GM23248 (cell line): ENCODE results near the gene SPEG. TPM values are rescaled to one million over a fixed set of nuclear protein-coding genes. Genes with fewer than 3 reads are reported as not detected.

ENCODE experiments used
- DNase-seq: peaks from one replicate; pipeline ENCODE4 v3.0.0-alpha.2; 2015
- H2AFZ ChIP-seq: fragments of 200-600 bp; sonication (generic); 2 replicates; pipeline ENCODE4 v1.6.1; 2016; ENCODE audit warnings: antibody characterized with exemption
- H3F3A ChIP-seq: fragments of 200-600 bp; sonication (generic); 2 replicates; pipeline ENCODE4 v1.6.1; 2016; ENCODE audit warnings: mild to moderate bottlenecking, antibody characterized with exemption, mixed run types; ENCODE audit not compliant: insufficient read depth
- H3K27ac ChIP-seq: fragments of 200-600 bp; sonication (generic); 2 replicates; pipeline ENCODE4 v1.5.1; 2016; ENCODE audit warnings: mild to moderate bottlenecking
- H3K27me3 ChIP-seq: fragments of 200-600 bp; sonication (generic); replicated peaks from 2 replicates; pipeline ENCODE4 v1.6.1; 2016; ENCODE audit warnings: mild to moderate bottlenecking; ENCODE audit not compliant: insufficient read depth
- H3K36me3 ChIP-seq: fragments of 200-600 bp; sonication (generic); 2 replicates; pipeline ENCODE4 v1.6.1; 2016; ENCODE audit warnings: low read depth, mild to moderate bottlenecking
- H3K4me1 ChIP-seq: fragments of 200-600 bp; sonication (generic); 2 replicates; pipeline ENCODE4 v1.6.1; 2016; ENCODE audit warnings: mild to moderate bottlenecking; ENCODE audit not compliant: insufficient read depth
- H3K4me2 ChIP-seq: fragments of 200-600 bp; sonication (generic); one replicate; pipeline ENCODE4 v1.6.1; 2016; ENCODE audit warnings: mild to moderate bottlenecking; ENCODE audit not compliant: unreplicated experiment
- H3K4me3 ChIP-seq: fragments of 200-600 bp; sonication (generic); 2 replicates; pipeline ENCODE4 v1.5.1; 2016; ENCODE audit warnings: mild to moderate bottlenecking
- H3K79me2 ChIP-seq: fragments of 200-600 bp; sonication (generic); 2 replicates; pipeline ENCODE4 v1.6.1; 2016; ENCODE audit warnings: mild to moderate bottlenecking; ENCODE audit not compliant: insufficient read depth
- H3K9ac ChIP-seq: fragments of 200-600 bp; sonication (generic); 2 replicates; pipeline ENCODE4 v1.6.1; 2016; ENCODE audit warnings: mild to moderate bottlenecking
- H3K9me2 ChIP-seq: fragments of 200-600 bp; sonication (generic); 2 replicates; pipeline ENCODE4 v1.6.1; 2016; ENCODE audit warnings: mixed run types, mild to moderate bottlenecking, moderate library complexity; ENCODE audit not compliant: insufficient read depth
- H3K9me3 ChIP-seq: fragments of 200-600 bp; sonication (generic); one replicate; pipeline ENCODE4 v1.6.1; 2017; ENCODE audit warnings: low read depth
- H4K20me1 ChIP-seq: fragments of 200-600 bp; sonication (generic); 2 replicates; pipeline ENCODE4 v1.6.0; 2016; ENCODE audit not compliant: insufficient read depth
- EZH2 ChIP-seq: fragments of 200-600 bp; sonication (generic); IDR thresholded peaks from 2 replicates; pipeline ENCODE4 v1.6.1; 2018; ENCODE audit warnings: antibody characterized with exemption, mild to moderate bottlenecking; ENCODE audit not compliant: insufficient read depth, poor library complexity, severe bottlenecking
- EZH2phosphoT487 ChIP-seq: fragments of 200-600 bp; sonication (generic); IDR thresholded peaks from 2 replicates; pipeline ENCODE4 v1.6.1; 2018; ENCODE audit warnings: antibody characterized with exemption, moderate library complexity, mild to moderate bottlenecking, low read depth; ENCODE audit not compliant: insufficient read depth
- WGBS, 2 experiments: methylation state at CpG; one replicate each; pipeline ENCODE4 v1.1.6; 2015 to 2017; ENCODE audit warnings: low lambda C conversion rate in 2 of 2, low coverage in 1 of 2; ENCODE audit errors: missing lambda C conversion rate in 2 of 2; 5-methylcytosine and 5-hydroxymethylcytosine counted together
- in situ Hi-C: fragments of 300-500 bp; cut with MboI; formaldehyde crosslinking; loops from 2 replicates; pipeline ENCODE4 v1.15.0; 2020
- polyA plus RNA-seq: library from polyadenylated mRNA; unstranded; fragments of >200 nt; fragmentation: Nextera tagmentation; extraction: Ambion mirVana; gene quantifications from 2 replicates; pipeline ENCODE4 v1.2.1, GENCODE V29; 2016
- total RNA-seq: library from RNA; depleted of rRNA; stranded (reverse); fragments of >200 nt; shearing (Covaris generic); gene quantifications from 2 replicates; pipeline ENCODE4 v1.2.3, GENCODE V29; 2014; rRNA removed

SPEG gene
- total RNA-seq (26.5 and 32.1 TPM in 2 replicates), polyA plus RNA-seq (6.8 and 9.4 TPM in 2 replicates)

GRCh38 chr2:219434718-219435525 is at the start of gene SPEG:
SPEG (plus strand) TSS chr2:219434843; CDS start chr2:219434978, 135 bp downstream.
- Histone ChIP-seq H3K4me3 (peak within 1 kb of the TSS; percentile 19; the same call in 1 of the 2 replicates), H2AFZ (peak within 1 kb of the TSS; percentile 71), H3K4me1 (no peaks in the 10 kb centered on the region), H4K20me1 (no peaks in the 10 kb centered on the region), H3K27ac (no peak within 1 kb of the TSS), H3K9me3 (no peaks in the 10 kb centered on the region), H3K36me3 (no peaks in the 10 kb centered on the region), H3K9me2 (no peaks in the 10 kb centered on the region), H3K79me2 (no peaks in the 10 kb centered on the region), H3K9ac (peak within 1 kb of the TSS; percentile 18; the same call in 1 of the 2 replicates), H3K27me3 (no peaks in the 10 kb centered on the region), H3F3A (peaks cover 2% of the 10 kb centered on the region; the same call in 1 of the 2 replicates), H3K4me2 (peak within 1 kb of the TSS; percentile 55)
- in situ Hi-C loops, result no loop called here
- peak; percentile 44 for DNase-seq
- 19 to 23% methylated on average over 50 to 62 of the region's 77 CpGs for WGBS, 2 experiments
- TF ChIP-seq EZH2, result no peak
- TF ChIP-seq EZH2phosphoT487, result no peak

DNA sequence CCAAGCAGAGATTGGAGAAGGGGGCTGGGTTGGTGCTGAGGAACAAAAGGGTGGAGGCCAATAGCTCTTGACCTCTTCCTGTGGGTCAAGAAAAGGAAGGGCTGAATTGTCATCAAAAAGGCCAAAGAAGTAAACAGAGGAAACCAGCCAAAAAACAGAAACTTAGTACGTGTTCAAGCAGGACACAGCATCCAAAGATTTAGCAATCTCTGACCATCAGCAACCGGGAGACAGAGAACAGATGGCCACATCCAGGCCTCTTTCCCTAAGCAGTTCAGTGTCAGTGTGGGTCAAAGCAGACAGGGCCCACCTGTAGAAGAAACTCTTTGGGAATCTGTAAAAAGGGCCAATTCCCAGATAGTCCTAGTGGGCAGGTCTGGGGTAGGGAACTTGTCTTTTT is 49.8 kb upstream of the SPEG start:
- no peaks in the 10 kb centered on the region for H3K27me3 ChIP-seq
- H3K9ac ChIP-seq, result no peak overlapping the region
- no peak for DNase-seq
- no peaks in the 10 kb centered on the region for H3K9me2 ChIP-seq
- no peak overlapping the region for H3K4me2 ChIP-seq
- WGBS, 2 experiments, result 94 to 100% methylated on average over 2 of the region's 2 CpGs
- no peak for TF ChIP-seq EZH2
- no peak for TF ChIP-seq EZH2phosphoT487
- in situ Hi-C loops, result no loop called here
- no peak overlapping the region for H3K4me3 ChIP-seq
- H2AFZ ChIP-seq, result no peak overlapping the region
- no peaks in the 10 kb centered on the region for H3K9me3 ChIP-seq
- peaks cover 14% of the 10 kb centered on the region; the same call in 1 of the 2 replicates for H3K36me3 ChIP-seq
- no peaks in the 10 kb centered on the region for H3F3A ChIP-seq
- H3K4me1 ChIP-seq, result peaks cover 6% of the 10 kb centered on the region; the same call in 1 of the 2 replicates
- H3K27ac ChIP-seq, result no peak overlapping the region
- peaks cover 6% of the 10 kb centered on the region for H3K79me2 ChIP-seq
- H4K20me1 ChIP-seq, result no peaks in the 10 kb centered on the region

DNA sequence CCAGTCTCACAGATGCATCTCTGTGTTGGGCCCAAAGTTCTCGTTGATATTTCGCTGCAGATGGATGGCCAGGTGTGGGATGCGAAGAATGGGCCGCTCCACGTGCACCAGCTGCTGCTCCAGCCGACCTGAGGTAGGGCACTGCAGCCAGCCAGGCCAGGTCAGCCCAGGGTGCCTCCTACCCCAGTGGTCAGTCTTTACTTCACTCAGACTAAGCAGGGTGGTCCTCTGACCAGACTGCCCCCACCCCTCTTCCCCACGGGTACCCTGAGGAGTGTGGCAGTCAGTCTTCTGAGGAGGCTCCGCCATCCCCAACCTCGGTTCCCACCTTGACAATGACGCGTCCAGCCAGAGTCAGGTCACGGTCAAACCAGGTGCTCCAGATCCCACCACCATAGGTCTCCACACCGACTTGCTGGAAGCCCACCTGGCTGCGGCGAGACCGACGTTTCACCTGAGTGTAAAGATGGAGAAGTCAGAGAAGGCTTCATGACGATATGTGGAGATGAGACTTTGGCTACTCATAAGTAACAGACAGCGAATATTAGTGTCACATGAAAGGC is 48.6 kb upstream of the SPEG start:
- H3K36me3 ChIP-seq, result peaks cover 11% of the 10 kb centered on the region; the same call in 1 of the 2 replicates
- H3F3A ChIP-seq, result no peaks in the 10 kb centered on the region
- no peak overlapping the region for H3K4me2 ChIP-seq
- peak overlapping the region; percentile 76; the same call in 1 of the 2 replicates for H3K4me3 ChIP-seq
- TF ChIP-seq EZH2phosphoT487 (no peak), EZH2 (no peak)
- H3K79me2 ChIP-seq, result peaks cover 6% of the 10 kb centered on the region
- no peak overlapping the region for H3K27ac ChIP-seq
- H3K9me3 ChIP-seq, result no peaks in the 10 kb centered on the region
- no peaks in the 10 kb centered on the region for H3K27me3 ChIP-seq
- no peak for DNase-seq
- H2AFZ ChIP-seq, result no peak overlapping the region
- in situ Hi-C loops, result no loop called here
- no peaks in the 10 kb centered on the region for H3K9me2 ChIP-seq
- WGBS, 2 experiments, result 96 to 98% methylated on average over 19 of the region's 19 CpGs
- H4K20me1 ChIP-seq, result no peaks in the 10 kb centered on the region
- peaks cover 6% of the 10 kb centered on the region; the same call in 1 of the 2 replicates for H3K4me1 ChIP-seq
- H3K9ac ChIP-seq, result peak overlapping the region; percentile 89; the same call in 1 of the 2 replicates

- Histone ChIP-seq H2AFZ (peak overlapping the region; percentile 81), H3K9me2 (no peaks in the 10 kb centered on the region), H3K4me3 (peak overlapping the region; percentile 76), H3F3A (no peaks in the 10 kb centered on the region), H4K20me1 (no peaks in the 10 kb centered on the region), H3K27ac (peak overlapping the region; percentile 84), H3K9me3 (no peaks in the 10 kb centered on the region), H3K27me3 (no peaks in the 10 kb centered on the region), H3K9ac (peak overlapping the region; percentile 89), H3K36me3 (peaks cover 8% of the 10 kb centered on the region; the same call in 1 of the 2 replicates), H3K79me2 (peaks cover 6% of the 10 kb centered on the region), H3K4me2 (peak overlapping the region; percentile 77), H3K4me1 (peaks cover 6% of the 10 kb centered on the region; the same call in 1 of the 2 replicates)
- in situ Hi-C loops, result no loop called here
- WGBS, 2 experiments, result 34 to 41% methylated on average over 17 to 19 of the region's 19 CpGs
- TF ChIP-seq EZH2phosphoT487 (no peak), EZH2 (no peak)
- DNase-seq, result peak; percentile 39
Observed at GRCh38 chr2:219386532-219387280, 47.9 kb upstream of the SPEG start.
